ENCODE results near the gene PSAPL1. TPM values are rescaled to one million over a fixed set of nuclear protein-coding genes. Genes with fewer than 3 reads are reported as not detected.
"Not testable (repeated sequence)": the region's sequence is repeated elsewhere in the genome, so short reads cannot be mapped to it uniquely, and the experiment has no call there.

The PSAPL1 gene
- polyA plus RNA-seq, 4 donors = not detected

DNA sequence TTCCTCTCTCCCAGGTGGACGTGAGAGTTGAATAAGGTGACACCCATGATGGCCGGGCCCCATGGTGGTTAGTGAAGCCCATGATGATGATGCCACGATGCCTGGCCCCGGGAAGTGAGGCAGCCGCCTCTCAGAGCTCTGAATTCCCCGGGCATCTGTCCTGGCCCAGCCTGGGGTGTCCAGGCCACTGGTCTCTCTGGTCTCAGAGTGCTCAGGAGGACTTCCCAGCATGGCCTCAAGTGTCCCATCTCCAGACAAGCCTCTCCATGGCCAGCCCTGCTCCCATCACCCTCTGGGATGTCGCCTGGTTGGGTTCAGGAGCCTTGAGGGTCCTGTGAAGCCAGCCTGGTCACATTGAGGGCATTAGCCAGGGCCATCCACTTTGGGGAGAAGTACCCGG, 24.7 kb upstream of the PSAPL1 start:
- no peak for DNase-seq (ENCODE audit: low read depth in 4 of 4, low spot score in 2 of 4)

DNA sequence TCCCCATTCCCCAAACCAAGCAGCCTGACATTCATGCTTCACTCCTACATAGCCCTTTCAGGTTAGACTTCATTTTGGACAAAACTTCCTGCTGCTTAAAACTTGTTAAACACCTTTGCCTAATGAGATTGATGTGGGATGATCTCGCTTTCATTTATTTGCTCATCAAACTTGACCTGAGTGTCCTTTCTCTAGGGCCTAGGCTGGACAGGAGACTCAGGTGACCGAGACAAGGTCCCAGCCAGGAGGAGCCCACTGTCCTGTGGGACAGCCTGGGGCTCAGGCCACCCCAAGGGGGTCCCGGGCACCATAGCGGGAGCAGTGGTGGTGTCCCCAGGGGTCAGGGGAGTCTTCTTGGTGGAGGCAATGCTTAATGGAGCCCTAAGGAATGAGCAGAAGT, 23.7 kb upstream of the PSAPL1 start:
- DNase-seq (ENCODE audit: low read depth in 4 of 4, low spot score in 2 of 4) = no peak

DNA sequence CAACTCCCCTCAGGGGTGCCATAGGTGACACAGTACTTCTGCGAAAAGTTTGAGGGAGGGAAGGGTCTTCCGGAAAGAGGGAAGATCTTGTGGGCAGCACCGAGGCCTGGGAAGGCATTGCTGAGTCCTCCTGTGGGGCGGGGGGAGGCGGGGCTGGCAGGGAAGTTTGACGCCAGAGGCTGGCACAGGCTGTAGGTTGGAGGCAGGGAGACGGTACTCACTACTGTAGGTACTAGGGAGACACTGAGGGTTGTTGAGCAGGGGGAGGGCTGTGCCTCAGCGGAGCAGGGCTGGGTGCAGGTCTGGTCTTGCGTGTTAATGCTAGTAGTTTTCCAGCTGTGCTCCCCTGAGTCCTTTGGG, 23.3 kb upstream of the PSAPL1 start:
- no peak for DNase-seq (ENCODE audit: low read depth in 4 of 4, low spot score in 2 of 4)

DNA sequence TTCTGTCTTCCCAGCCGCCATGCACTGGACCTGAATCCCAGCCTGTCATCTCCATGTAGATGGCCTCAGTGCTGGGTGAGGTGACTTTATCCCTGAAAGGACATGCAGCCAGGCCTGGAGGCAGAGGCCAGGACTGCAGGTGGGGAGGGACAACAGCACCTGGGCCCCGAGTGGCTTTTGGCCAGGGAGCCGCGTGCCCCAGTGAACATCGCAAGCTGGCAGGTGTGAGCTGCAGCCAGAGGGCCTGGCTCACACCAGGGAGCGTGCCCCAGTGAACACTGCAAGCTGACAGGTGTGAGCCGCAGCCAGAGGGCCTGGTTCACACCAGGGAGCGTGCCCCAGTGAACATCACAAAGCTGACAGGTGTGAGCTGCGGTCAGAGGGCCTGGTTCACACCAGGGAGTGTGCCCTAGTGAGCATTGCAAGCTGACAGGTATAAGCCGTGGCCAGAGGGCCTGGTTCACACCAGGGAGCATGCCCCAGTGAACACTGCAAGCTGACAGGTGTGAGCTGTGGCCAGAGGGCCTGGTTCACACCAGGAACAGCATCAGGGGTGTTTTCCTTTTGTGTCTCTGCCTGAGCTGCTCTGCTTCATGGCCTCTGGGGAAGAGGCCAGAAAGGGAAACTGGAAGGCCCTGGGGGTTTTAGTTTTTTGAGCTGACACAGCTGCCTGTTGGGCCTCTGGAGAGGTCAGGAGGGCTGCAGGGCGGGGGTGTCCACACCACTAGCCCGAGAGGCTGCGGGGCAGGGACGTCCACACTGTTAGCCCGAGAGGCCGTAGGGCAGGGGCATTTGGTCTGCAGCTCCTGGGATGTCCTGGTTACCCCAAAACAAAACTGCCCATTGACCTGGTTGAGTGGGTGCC, 22.7 kb upstream of the PSAPL1 start:
- DNase-seq (ENCODE audit: low read depth in 4 of 4, low spot score in 2 of 4) = no peak

DNA sequence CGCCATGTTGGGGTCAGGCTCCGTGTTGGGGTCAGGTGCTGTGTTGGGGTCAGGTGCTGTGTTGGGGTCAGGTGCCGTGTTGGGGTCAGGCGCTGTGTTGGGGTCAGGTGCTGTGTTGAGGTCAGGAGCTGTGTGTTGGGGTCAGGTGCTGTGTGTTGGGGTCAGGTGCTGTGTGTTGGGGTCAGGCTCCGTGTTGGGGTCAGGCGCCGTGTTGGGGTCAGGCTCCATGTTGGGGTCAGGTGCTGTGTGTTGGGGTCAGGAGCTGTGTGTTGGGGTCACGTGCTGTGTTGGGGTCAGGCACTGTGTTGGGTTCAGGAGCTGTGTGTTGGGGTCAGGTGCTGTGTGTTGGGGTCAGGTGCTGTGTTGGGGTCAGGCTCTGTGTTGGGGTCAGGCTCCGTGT, 18.1 kb upstream of the PSAPL1 start:
- DNase-seq (ENCODE audit: low read depth in 4 of 4, low spot score in 2 of 4) = not testable (repeated sequence)

DNA sequence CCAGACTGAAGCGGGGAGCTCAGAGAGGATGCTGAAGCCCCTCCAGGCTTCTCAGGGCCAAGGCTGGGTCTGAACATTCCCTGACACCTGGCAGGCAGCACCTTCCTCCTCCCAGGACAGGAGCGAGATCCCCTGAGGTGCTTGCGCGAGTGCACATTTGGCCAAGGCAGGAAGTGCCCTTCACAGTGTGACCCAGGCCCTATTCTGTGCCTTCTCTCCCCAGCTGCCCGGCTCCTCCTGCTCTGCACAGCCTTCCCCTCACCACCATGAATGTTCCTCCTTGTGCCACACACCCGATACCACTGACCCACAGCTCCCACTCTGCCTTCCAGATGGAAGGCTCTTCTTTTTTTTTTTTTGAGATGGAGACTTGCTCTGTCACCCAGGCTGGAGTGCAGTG, 17.1 kb upstream of the PSAPL1 start:
- DNase-seq (ENCODE audit: low read depth in 4 of 4, low spot score in 2 of 4) = no peak

DNA sequence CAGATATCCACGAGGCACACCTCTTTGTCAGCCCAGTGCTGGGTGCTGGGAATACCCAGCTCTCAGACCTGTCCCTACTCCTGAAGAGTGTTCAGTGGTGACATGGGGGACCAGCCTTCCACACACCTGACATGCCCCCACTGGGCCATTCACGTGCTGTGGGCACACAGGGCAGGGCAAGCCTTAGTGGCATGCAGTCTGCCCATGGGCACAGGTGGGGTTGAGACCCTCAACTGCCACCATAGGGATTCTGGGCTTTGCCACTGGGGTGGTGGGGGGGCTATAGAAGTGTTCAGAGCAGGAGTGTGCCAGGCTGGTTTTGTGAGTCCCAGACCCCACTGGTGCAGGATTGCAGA, 16.7 kb upstream of the PSAPL1 start:
- no peak for DNase-seq (ENCODE audit: low read depth in 4 of 4, low spot score in 2 of 4)

DNA sequence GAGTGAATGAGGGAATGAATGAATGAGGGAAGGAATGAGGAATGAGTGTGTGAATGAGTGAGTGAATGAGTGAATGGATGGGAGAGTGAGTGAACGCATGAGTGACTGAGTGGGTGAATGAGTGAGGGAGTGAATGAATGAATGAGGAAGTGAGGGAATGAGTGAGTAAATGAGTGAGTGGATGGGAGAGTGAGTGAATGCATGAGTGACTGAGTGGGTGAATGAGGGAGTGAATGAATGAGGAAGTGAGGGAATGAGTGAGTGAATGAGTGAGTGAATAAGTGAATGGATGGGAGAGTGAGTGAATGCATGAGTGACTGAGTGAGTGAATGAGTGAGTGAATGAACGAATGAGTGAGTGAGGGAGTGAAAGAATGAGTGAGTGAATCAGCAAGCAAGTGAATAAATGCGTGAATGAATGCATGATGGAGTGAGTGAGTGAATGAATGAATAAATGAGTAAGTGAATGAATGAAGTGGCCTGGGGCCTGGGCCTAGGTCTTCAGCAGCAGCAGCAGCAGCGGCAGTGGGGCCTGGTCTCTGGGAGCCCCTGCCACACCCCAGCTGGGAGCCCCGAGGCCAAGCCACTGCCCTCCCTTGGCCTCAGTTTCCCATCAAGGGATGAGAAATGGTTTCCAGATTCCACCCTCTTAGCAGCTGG, 16.2 kb upstream of the PSAPL1 start:
- no peak for DNase-seq (ENCODE audit: low read depth in 4 of 4, low spot score in 2 of 4)

DNA sequence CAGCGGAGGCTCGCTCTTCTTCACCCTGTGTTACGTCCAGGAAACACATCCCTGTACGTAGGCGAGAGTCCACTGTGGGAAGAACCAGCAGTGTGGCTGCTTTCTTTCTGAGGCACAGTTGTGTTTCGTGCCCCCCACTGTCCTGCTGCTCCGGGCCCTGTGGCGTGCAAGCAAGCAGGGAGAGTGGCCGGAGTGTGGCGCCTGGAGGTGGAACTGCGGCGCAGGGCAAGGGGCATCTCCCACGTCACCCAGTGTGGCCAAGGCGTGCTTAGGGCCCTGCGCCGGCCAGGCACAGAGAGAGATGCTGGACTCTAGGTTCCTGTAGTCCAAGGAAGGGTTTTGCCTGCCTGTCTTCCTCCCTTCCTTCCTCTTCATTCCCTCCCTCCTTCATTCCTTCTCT, 13.3 kb upstream of the PSAPL1 start:
- DNase-seq (ENCODE audit: low read depth in 4 of 4, low spot score in 2 of 4) = no peak

DNA sequence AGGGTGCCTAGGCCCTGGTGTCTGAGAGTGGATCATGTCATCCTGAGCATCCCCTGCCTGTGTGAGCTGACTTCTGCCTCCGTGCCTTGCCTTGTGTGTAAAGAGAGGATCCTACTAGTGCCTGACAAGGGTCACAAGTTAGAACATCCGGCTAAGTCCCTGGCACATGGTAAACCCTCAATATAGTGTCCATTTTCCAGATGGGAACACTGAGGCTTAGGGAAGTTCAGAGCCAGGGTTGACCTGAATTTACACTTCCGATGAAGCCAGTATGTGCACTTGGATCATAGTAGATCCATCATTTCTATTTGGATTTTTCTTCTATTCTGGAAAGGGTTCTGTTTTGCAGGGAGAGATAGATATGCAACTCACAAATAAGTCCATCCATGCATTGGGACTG, 12.5 kb upstream of the PSAPL1 start:
- DNase-seq (ENCODE audit: low read depth in 4 of 4, low spot score in 2 of 4) = no peak

DNA sequence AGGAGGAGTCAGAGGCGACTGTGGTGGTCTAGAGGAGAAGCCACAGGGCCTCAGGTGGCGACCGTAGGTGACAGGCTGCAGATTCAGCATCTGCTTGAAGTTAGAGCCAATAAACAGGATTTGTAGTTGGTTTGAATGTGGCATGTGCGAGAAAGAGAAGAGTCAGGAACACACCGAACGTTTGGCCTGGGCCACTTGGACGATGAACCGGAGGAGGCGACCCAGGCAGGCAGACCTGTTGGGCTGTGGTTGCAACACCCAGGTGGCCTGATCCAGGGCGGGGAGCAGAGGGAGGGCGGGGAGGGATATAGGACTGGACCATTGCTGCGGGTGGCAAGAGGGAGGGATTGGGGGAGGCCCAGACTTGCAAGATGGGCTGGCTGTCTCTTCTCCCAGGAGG, 10.0 kb upstream of the PSAPL1 start:
- no peak for DNase-seq (ENCODE audit: low read depth in 4 of 4, low spot score in 2 of 4)

DNA sequence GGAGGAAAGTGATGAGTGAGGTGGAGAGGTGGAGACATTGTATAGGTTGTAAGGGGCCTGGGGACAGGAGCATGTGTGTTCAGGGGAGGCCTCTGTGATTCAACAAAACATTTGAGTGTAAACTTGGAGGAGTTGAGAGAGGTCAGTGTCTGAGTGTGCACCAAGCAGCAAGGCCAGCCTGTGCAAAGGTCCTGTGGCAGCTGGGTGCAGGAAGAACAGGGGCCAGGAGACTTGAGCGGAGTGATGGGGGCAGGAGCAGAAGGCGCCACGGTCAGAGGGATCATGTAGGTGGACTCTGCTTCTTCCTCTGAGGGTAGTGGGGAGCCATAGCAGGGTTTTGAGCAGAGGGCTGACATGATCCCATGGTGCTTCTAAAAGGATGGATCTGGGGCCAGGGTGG, 9.6 kb upstream of the PSAPL1 start:
- DNase-seq (ENCODE audit: low read depth in 4 of 4, low spot score in 2 of 4) = no peak

DNA sequence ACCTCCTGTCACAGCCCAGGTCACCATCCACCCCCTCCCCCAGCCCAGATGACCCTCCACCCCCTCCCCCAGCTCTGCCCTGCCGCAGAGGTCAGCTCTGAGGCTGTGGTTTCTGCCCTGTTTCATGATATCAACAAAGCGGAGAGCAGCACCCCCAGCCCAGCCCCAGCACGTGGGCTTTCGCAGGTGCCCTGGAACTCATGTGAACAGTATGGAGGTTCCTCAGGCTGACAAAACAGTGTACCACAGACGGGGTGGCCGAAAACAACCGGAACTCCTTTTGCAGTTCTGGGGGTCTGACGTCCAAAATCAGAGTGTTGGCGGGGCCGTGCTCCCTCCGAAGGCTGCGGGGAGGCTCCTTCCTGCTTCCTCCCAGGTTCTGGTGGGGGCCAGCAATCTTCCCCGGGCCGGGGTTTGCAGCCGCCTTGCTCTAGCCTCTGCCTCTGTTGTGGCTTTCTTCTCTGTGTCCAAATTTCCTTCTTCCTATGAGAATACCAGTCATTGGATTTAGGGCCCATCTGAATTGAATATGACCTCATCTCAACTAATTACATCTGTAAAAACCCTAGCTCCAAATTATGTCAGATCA, 7.9 kb upstream of the PSAPL1 start:
- DNase-seq (ENCODE audit: low read depth in 4 of 4, low spot score in 2 of 4) = no peak

DNA sequence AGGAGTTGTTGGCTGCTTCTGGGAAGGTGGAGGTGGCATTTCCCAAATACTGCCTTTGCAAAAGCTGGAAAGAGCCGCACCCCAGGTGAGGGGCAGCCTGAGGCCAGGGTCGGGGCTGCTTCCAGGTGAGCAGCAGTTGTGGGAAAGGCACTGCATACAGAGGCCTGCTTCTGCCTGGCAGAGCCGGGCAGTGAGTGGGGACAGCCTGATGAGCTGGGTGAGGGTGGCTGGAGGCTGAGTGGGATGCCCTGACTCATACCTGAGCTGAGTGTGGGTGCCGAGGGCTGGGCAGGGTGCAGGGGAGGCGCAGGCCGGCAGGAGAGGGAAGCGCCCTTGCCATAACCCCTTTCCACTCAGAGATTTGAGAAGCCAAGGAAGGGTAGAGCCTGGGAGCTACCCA, 6.5 kb upstream of the PSAPL1 start:
- no peak for DNase-seq (ENCODE audit: low read depth in 4 of 4, low spot score in 2 of 4)

DNA sequence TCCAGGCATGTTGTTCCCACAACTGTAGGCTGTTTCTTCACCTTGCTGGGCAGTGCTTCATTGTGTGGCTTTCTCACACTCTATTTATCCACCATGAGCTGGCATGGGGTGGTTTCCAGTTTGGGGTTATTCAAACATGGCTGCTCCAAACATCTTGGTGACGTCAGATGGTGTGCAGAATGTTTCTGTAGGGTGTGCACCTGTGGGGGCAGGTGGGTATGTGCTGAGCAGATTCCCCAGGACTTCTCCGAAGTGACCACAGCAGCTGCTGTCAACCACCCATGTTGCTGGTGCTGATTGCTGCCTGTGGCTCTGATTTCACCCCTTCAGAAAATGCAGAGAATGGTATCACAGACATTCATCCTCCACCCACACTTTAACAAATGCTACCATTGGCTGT, 5.0 kb upstream of the PSAPL1 start:
- DNase-seq (ENCODE audit: low read depth in 4 of 4, low spot score in 2 of 4) = no peak

DNA sequence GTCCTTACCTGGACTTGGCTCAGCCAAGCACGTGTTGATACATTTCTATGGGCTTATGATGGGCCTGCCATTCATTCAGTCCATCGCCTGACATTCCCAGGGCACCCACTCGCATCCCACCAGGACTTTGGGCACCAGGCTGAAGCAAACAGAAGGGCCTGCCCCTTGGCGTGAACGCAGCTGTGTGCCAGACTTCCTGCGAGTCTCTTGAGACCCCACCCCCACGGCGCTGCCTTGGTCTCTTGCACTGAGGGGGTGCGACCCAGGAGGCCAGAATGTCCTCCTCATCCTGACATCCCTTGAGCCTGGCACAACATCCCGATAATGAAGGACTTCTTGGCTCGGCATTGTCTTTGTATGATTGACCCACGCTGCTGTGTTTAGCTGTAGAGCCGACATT, 1.5 kb upstream of the PSAPL1 start:
- DNase-seq (ENCODE audit: low read depth in 4 of 4, low spot score in 2 of 4) = no peak

DNA sequence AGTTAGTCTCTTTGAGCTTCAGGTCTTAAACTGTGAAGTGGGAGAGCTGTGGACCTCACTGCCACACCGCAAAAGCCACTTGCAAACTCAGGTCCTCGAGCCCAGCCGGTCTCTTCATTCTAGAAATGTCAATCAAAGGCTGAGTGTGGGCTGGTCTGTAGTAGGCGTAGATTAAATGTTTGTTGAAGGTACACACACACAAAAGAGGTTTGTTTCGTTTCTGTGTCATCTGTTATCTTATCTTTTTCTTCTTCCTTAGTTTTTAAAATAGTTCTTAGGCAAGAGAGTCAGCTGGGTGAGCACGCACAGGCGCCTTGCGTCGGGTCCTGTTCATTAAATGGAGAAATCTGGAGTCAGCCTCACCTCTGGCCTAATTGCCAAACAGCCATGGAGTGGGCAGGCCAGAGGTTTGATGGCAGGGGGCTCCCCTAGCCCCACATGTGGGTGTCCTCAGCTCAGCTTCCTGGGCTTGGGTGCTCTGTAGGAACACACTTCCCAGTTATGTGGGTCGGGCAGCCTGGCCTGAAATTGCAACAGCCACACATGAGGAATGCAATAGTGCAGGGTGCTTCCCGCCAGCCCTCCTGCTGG, 836 bp upstream of the PSAPL1 start:
- DNase-seq (ENCODE audit: low read depth in 4 of 4, low spot score in 2 of 4) = no peak

DNA sequence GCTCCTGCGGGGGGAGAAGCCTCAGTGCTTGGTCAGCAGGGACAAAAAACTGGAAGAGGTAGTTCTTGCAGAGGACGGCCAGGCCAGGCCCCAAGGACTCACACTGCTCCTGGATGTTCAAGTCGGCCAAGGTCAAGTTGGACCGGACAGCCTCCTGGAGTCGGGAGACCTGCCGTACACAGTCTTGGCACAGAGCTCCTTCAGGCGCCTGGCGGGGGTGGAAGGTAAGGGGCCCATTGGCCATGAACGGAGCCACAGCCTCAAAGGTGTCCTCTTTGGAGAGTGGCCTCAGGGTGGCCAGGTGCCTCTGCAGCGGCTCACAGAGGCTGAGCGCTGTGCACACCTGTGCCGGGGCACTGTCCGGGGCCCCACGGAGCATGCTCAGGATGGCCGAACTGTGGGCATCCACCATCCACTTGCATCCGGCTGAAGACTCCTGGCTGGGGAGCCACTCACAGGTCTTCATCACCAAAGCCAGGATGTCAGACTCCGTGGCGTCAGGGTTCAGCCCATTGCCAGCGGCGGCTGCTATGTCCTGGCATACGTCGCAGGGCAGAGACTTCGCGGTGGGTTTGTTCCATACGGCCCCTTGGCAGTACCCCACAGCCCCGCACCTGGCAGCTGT, 477 bp downstream of the PSAPL1 start:
- no peak for DNase-seq (ENCODE audit: low read depth in 4 of 4, low spot score in 2 of 4)

DNA sequence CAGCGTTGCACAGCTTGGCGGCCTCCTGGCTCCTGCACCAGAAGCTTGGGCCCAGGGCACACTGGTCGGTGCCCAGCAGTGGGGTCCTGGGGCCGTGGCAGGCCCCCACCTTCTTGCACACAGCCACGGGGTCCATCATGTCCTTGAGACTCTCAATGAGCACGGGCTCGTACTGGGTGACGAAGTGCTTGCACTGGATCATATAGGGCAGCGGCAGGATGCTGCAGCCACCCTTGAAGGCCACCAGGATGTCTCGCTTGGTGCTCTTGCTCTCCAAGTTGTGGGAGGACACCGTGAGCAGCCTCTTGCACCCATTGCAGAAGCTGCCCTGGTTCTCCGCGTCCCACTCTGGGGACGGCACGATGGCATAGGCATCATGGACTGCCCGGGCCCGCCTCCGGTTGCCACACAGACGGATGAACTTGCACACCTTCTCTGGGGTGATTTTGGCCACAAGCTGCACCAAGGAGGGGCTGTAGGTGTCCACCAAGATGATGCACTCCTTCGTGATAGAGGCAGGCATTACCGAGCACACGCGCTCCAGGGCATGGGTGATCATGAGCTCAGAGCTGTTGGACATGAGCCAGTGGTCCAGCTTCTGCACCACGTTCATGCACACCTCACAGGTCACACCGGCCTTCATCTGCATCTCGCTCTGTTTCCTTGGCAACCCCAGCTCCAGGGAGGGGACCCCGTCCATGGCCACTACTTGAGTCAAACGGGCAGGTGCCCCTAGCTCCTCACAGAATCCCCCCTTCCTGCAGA, 1.2 kb downstream of the PSAPL1 start:
- no peak for DNase-seq (ENCODE audit: low read depth in 4 of 4, low spot score in 2 of 4)

DNA sequence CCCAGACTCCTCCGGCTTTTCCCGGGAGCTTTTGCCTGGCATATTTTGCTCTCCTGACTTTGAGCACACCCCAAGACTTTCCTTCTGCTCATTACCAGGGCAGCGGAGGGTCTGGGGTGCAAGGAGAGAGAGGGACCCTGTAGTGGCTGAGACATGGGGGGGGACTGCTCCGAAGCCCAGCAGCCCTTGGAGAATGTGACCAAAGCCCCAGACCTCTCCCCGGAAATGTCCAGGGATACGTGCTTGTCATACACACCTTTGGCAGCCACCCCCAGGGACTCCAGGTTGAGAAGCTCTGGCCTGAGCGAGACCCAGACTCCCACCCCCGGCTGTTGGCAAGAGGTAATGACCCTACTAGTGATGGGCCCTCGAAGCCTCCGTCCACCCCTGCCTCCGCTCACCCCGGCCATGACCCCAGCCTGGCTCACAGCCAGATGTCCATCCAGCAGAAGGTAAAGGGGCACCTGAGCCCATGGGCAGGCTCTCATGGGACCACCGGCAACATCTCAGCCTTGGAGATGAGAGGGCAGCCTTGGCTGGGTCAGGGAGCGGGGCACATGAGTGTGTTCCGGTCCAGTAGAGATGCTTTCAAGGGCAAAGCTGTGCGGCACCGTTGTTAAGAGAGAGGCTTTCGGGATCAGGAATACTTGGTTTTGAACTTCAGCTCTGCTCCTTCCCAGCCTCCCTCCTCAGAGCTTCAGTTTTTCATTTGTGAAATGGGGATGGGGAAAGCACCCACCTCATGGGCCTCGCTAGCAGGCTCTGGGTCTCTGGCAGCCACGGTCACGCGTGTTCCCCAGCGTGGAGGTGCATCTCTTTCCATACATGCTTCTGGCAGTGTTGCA, 2.0 kb downstream of the PSAPL1 start:
- DNase-seq (ENCODE audit: low read depth in 4 of 4, low spot score in 2 of 4) = no peak

Measured in left renal cortex interstitium (tissue), 4 donors.